Upper lobe of left lung (tissue), 6 donors: ENCODE data around the gene CDKN1B. TPM values are rescaled to one million over a fixed set of nuclear protein-coding genes. Genes with fewer than 3 reads are reported as not detected.

Experiments used
- ATAC-seq, 2 donors: fragments of 200-7000 bp; cut with Tn5 transposase; one replicate each; pipeline ENCODE4 v1.9.1; 2022; ENCODE audit warnings: mild to moderate bottlenecking in 2 of 2, moderate library complexity in 2 of 2; ENCODE audit not compliant: low FRiP score in 2 of 2
- DNase-seq, 2 donors: peaks; one replicate each; pipeline ENCODE4 v3.0.0-alpha.2; 2019 to 2020
- H3K27ac ChIP-seq, 4 donors: fragments of 200-600 bp; sonication (generic); one replicate each; pipeline ENCODE4 v1.5.1; 2016 to 2019
- H3K27me3 ChIP-seq, 4 donors: fragments of 200-600 bp; sonication (generic); one replicate each; pipeline ENCODE4 v1.5.1; 2017 to 2019
- H3K36me3 ChIP-seq, 4 donors: fragments of 200-600 bp; sonication (generic); one replicate each; pipeline ENCODE4 v1.5.1; 2016 to 2019
- H3K4me1 ChIP-seq, 4 donors: fragments of 200-600 bp; sonication (generic); one replicate each; pipeline ENCODE4 v1.5.1; 2018 to 2019
- H3K4me3 ChIP-seq, 4 donors: fragments of 200-600 bp; sonication (generic); one replicate each; pipeline ENCODE4 v1.5.1; 2017 to 2019; ENCODE audit warnings: mild to moderate bottlenecking in 2 of 4, moderate library complexity in 1 of 4
- H3K9me3 ChIP-seq, 4 donors: fragments of 200-600 bp; sonication (generic); one replicate each; pipeline ENCODE4 v1.5.1; 2018 to 2019
- EP300 ChIP-seq, 4 donors: sonication (generic); formaldehyde crosslinking; IDR thresholded peaks; one replicate each; pipeline ENCODE4 v1.5.1; 2017; ENCODE audit warnings: antibody characterized with exemption in 4 of 4, control low read depth in 2 of 4
- POLR2A ChIP-seq, 4 donors: fragments of 450-650 bp; IDR thresholded peaks; one replicate each; pipeline ENCODE4 v1.5.1; 2016 to 2017; ENCODE audit warnings: antibody characterized with exemption in 4 of 4, mild to moderate bottlenecking in 2 of 4
- POLR2AphosphoS5 ChIP-seq, 2 donors: sonication (generic); formaldehyde crosslinking; IDR thresholded peaks; one replicate each; pipeline ENCODE4 v1.5.1; 2017; ENCODE audit warnings: antibody characterized with exemption in 2 of 2
- WGBS, 2 donors: methylation state at CpG; one replicate each; pipeline ENCODE4 v1.1.5; 2017 to 2018; 5-methylcytosine and 5-hydroxymethylcytosine counted together
- total RNA-seq, 6 donors: library from RNA; depleted of rRNA in 4 of 6; stranded (reverse); fragments of >200 nt in 4 of 6; gene quantifications; one replicate each; pipeline versions ENCODE4 v1.1.0 to v1.2.1, GENCODE V29; 2016 to 2021
- TF ChIP-seq, protein P1 (sequence below), 6 experiments: fragments of 450-650 bp in 4 of 6; fragments of 200-600 bp in 2 of 6; sonication (generic) in 2 of 6; IDR thresholded peaks; one replicate each; pipeline ENCODE4 v1.5.1; 2016 to 2019; ENCODE audit warnings: antibody characterized with exemption in 6 of 6
- donor health status: DM: no; HTN: no; CAD: no; lungs with moderate emphysema.
- donor health status: DM: no; HTN: yes; CAD: no; lungs with severe emphysema.

CDKN1B gene
- total RNA-seq, 6 donors from 2014 or later = 42.1 to 85.5 (median 72.3) TPM

DNA sequence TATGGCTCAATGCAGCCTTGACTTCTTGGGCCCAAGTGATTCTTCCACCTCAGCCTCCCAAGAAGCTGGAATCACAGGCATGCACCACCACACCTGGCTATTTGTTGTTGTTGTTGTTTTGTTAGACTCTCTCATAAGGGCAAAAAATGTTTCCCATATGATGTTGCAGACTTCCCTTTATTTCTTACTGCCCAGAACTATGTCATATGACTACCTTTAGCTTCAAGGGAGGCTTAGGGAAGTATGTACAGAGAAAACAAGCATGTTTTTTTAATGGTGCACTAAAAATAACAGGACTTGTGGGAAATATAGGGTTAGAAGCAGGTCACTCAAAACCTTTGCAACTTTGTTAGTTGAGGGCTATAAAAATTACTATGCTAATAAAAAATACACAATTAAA is 16.9 kb upstream of the CDKN1B start:
- H3K9me3 ChIP-seq = no peaks in the 10 kb centered on the region
- TF ChIP-seq, protein P1, sequence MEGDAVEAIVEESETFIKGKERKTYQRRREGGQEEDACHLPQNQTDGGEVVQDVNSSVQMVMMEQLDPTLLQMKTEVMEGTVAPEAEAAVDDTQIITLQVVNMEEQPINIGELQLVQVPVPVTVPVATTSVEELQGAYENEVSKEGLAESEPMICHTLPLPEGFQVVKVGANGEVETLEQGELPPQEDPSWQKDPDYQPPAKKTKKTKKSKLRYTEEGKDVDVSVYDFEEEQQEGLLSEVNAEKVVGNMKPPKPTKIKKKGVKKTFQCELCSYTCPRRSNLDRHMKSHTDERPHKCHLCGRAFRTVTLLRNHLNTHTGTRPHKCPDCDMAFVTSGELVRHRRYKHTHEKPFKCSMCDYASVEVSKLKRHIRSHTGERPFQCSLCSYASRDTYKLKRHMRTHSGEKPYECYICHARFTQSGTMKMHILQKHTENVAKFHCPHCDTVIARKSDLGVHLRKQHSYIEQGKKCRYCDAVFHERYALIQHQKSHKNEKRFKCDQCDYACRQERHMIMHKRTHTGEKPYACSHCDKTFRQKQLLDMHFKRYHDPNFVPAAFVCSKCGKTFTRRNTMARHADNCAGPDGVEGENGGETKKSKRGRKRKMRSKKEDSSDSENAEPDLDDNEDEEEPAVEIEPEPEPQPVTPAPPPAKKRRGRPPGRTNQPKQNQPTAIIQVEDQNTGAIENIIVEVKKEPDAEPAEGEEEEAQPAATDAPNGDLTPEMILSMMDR (IDR thresholded peaks at IDR 0.05) = no peak
- TF ChIP-seq POLR2A (IDR thresholded peaks at IDR 0.05) = no peak
- no peak for TF ChIP-seq EP300 (IDR thresholded peaks at IDR 0.05)
- TF ChIP-seq POLR2AphosphoS5 (IDR thresholded peaks at IDR 0.05) = no peak
- DNase-seq = no peak
- peaks cover 13 to 27% (median 19%) of the 10 kb centered on the region in 4 donors for H3K4me1 ChIP-seq
- no peaks in the 10 kb centered on the region for H3K27me3 ChIP-seq
- no peaks in the 10 kb centered on the region for H3K36me3 ChIP-seq
- H3K27ac ChIP-seq = no peak overlapping the region
- H3K4me3 ChIP-seq = no peak overlapping the region
- no peak for ATAC-seq

DNA sequence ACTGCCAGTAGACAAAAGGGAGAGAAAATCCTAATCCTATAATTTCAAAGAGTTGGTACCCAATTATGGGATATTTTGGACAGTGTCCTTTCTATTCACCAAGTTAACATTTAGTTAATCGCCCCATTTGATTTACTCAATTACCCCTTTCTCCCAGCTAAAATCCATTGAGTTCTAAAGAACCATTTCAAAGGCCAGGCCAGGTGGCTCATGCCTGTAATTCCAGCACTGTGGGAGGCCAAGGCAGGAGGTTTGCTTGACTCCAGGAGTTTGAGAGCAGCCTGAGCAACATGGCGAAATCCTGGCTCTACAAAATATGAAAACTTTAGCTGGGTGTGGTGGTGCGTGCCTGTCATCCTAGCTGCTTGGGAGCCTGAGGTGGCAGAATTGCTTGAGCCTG is 15.7 kb upstream of the CDKN1B start:
- Histone ChIP-seq H3K4me3 (no peak overlapping the region), H3K27me3 (no peaks in the 10 kb centered on the region), H3K4me1 (peaks cover 8 to 22% (median 17%) of the 10 kb centered on the region in 4 donors), H3K9me3 (no peaks in the 10 kb centered on the region), H3K36me3 (no peaks in the 10 kb centered on the region), H3K27ac (no peak overlapping the region)
- WGBS, 2 donors = 95 to 99% methylated on average over 3 of the region's 3 CpGs
- TF ChIP-seq, protein P1 (IDR thresholded peaks at IDR 0.05) = no peak
- TF ChIP-seq POLR2AphosphoS5 (IDR thresholded peaks at IDR 0.05) (no peak), POLR2A (IDR thresholded peaks at IDR 0.05) (no peak), EP300 (IDR thresholded peaks at IDR 0.05) (no peak)
- no peak for DNase-seq
- ATAC-seq = no peak

DNA sequence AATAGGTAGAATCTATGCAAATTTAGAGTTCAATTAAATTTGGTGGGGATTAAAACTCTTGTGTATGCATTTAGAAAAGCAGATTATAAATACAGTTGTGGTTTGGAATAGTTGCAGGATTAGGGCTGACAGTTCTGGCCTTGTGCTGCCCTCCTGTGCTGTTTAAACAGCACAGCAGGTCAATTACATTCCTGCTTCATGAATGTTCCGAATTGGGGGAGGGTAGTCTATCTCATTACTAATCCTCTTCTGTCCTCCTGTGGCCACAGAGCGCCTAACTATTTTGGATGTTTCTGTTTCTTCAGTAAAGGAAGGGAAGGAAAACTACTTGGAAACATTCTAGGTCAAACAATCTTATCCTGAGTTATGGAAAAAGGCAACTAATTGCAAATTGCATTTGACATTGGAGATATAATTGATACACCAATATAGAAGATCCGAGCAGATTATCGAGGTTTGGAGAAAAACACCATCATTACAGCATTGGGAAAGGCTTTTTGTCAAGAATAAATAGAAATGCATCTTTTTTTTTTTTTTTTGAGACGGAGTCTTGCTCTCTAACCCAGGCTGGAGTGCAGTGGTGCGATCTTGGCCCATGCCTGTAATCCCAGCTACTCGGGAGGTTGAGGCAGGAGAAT is 12.5 kb upstream of the CDKN1B start:
- H3K4me3 ChIP-seq = no peak overlapping the region
- peaks cover 0 to 14% (median 12%) of the 10 kb centered on the region in 4 donors for H3K4me1 ChIP-seq
- no peaks in the 10 kb centered on the region for H3K27me3 ChIP-seq
- no peaks in the 10 kb centered on the region for H3K36me3 ChIP-seq
- 50 to 54% methylated on average over 7 of the region's 7 CpGs for WGBS, 2 donors
- H3K9me3 ChIP-seq = no peaks in the 10 kb centered on the region
- ATAC-seq (peak; percentile 95 to 98), DNase-seq (peak in 1 of 2 donors; percentile 73)
- no peak for TF ChIP-seq POLR2AphosphoS5 (IDR thresholded peaks at IDR 0.05)
- TF ChIP-seq, protein P1 (IDR thresholded peaks at IDR 0.05) = peak; percentile 65 to 95 (median 84)
- H3K27ac ChIP-seq = peak overlapping the region in 1 of 4 donors; percentile 26

DNA sequence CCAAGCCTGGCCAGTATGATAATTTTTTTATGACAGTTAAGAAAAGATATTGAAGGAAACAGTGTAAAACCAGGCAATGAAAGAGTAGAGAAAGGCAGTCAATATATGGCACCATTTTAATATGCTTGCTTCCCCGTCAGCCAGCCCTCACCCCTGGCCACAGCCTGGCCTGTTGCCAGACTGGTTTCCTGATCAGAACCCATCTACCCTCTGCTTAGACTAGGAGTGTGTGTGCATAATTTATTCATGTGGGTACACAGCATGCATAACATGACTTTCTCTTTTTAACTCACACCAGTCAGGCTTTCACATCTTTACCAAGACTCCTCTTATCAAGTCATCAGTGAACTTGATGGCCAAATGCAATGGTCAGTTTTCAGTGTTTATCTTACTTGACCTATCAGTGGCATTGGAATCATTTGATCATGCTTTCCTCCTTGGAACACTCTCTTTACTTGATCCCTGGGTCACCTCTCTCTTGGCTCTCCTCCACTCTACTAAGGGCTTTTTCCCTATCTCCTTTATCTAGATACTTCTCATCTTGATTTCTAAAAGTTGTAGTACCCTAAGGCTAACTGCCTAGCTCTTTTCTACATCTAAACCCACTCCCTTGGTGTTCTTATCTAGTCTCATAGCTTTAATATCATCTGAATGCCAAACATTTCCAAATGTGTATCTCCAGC is 11.2 kb upstream of the CDKN1B start:
- no peaks in the 10 kb centered on the region for H3K9me3 ChIP-seq
- H3K27ac ChIP-seq = no peak overlapping the region
- ATAC-seq (no peak), DNase-seq (peak; percentile 23 to 30)
- H3K4me3 ChIP-seq = no peak overlapping the region
- H3K36me3 ChIP-seq = no peaks in the 10 kb centered on the region
- 35 to 43% methylated on average over 1 of the region's 1 CpG for WGBS, 2 donors
- TF ChIP-seq, protein P1 (IDR thresholded peaks at IDR 0.05) = no peak
- TF ChIP-seq POLR2A (IDR thresholded peaks at IDR 0.05) (no peak), POLR2AphosphoS5 (IDR thresholded peaks at IDR 0.05) (no peak), EP300 (IDR thresholded peaks at IDR 0.05) (no peak)
- peaks cover 0 to 14% (median 12%) of the 10 kb centered on the region in 4 donors for H3K4me1 ChIP-seq
- H3K27me3 ChIP-seq = no peaks in the 10 kb centered on the region
